Body of pancreas (tissue), 4 donors: ENCODE data around the gene ZNF382.
A peak's percentile ranks its signal among the peaks of the same experiment; 100 is the strongest.

Source experiments
- POLR2A ChIP-seq, 3 donors: fragments of 450-650 bp; IDR thresholded peaks; one replicate each; pipeline ENCODE4 v1.6.1; 2016; ENCODE audit warnings: antibody characterized with exemption in 3 of 3, mild to moderate bottlenecking in 2 of 3
- TF ChIP-seq, protein P1 (sequence below), 7 experiments: fragments of 450-650 bp in 4 of 7; fragments of 200-600 bp in 3 of 7; sonication (generic) in 3 of 7; IDR thresholded peaks; one replicate each; pipeline ENCODE4 v1.5.1; 2016 to 2019; ENCODE audit warnings: antibody characterized with exemption in 7 of 7

DNA sequence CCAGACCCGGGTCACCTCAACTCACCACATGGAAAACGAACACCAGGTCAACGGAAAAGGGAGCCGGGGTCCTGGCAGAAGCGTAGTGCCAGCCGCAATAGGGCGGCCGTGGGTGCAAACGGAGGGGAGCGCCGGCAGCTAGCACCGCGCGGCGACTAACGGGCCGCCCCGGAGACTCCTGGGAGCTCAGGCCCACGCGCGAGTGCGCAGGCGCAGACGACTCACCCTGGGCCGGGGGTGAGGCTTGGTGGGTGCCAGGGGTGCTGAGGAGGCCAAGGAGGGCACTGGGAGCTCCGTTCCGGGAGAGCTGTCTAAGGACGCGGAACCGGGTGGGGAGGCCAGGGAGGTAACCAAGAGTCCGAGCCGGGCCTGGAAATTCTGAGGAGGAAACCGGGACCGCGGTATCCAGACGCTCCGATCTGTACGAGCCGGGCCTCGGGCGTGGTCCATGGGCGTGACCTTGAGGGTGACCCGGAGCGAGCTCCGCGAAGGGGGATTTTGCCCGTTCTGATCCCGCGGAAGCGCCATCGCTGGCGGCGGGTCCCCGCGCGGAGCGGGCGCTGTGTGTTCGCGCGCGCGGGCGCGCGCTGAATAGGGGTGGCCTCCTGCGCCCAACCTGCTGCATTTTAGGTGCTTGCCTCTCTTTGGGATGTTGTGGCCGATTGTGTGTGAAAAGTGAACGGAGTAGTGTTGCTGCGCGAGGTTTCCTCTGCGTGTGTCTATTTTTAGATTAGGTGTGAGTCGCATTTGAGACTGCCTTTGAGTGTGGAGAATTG is at the start of gene ZNF382:
- TF ChIP-seq, protein P1, sequence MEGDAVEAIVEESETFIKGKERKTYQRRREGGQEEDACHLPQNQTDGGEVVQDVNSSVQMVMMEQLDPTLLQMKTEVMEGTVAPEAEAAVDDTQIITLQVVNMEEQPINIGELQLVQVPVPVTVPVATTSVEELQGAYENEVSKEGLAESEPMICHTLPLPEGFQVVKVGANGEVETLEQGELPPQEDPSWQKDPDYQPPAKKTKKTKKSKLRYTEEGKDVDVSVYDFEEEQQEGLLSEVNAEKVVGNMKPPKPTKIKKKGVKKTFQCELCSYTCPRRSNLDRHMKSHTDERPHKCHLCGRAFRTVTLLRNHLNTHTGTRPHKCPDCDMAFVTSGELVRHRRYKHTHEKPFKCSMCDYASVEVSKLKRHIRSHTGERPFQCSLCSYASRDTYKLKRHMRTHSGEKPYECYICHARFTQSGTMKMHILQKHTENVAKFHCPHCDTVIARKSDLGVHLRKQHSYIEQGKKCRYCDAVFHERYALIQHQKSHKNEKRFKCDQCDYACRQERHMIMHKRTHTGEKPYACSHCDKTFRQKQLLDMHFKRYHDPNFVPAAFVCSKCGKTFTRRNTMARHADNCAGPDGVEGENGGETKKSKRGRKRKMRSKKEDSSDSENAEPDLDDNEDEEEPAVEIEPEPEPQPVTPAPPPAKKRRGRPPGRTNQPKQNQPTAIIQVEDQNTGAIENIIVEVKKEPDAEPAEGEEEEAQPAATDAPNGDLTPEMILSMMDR (IDR thresholded peaks at IDR 0.05): no peak
- TF ChIP-seq POLR2A (IDR thresholded peaks at IDR 0.05): peak; percentile 17 to 70 (median 62)
